ENCODE results near the gene SPINT3.

GRCh38 chr20:45503403-45503802, 12.0 kb downstream of the SPINT3 start:
- no peak for TF ChIP-seq HMGXB4 (CRISPR knock-in tag; IDR thresholded peaks at IDR 0.05)
- no peak for TF ChIP-seq CTCF (IDR thresholded peaks at IDR 0.05)
- no peak for TF ChIP-seq NR2C2 (CRISPR knock-in tag; IDR thresholded peaks at IDR 0.05)
- TF ChIP-seq ZNF317 (CRISPR knock-in tag; IDR thresholded peaks at IDR 0.05; ENCODE audit: borderline replicate concordance, low read depth), result no peak
- no peak for TF ChIP-seq KAT7 (CRISPR knock-in tag; IDR thresholded peaks at IDR 0.05; ENCODE audit: borderline replicate concordance)
- TF ChIP-seq USF2 (CRISPR knock-in tag; IDR thresholded peaks at IDR 0.05), result no peak
- TF ChIP-seq E2F1 (CRISPR knock-in tag; IDR thresholded peaks at IDR 0.05), result no peak
- no peak for TF ChIP-seq JUN (CRISPR knock-in tag; IDR thresholded peaks at IDR 0.05)
- TF ChIP-seq ZNF423 (CRISPR knock-in tag; IDR thresholded peaks at IDR 0.05), result no peak

All from WTC11 (cell line).